Left cardiac atrium (tissue), 4 donors: ENCODE measurements around the gene VWCE. TPM values are rescaled to one million over a fixed set of nuclear protein-coding genes. Genes with fewer than 3 reads are reported as not detected.
A peak's percentile ranks its signal among the peaks of the same experiment; 100 is the strongest.
"Not testable (repeated sequence)": the region's sequence is repeated elsewhere in the genome, so short reads cannot be mapped to it uniquely, and the experiment has no call there.

Experiments
- ATAC-seq, 2 donors: fragments of 200-7000 bp; cut with Tn5 transposase; one replicate each; pipeline ENCODE4 v1.9.1; 2020; ENCODE audit warnings: mild to moderate bottlenecking in 2 of 2, moderate library complexity in 2 of 2
- DNase-seq: peaks from one replicate; pipeline ENCODE4 v3.0.0-alpha.2; 2020
- intact Hi-C, 2 donors: fragments of 100-400 bp; cut with DNase I; formaldehyde crosslinking; loops; one replicate each; pipeline versions ENCODE4 v1.14.1 to v1.15.1; 2022 to 2023
- total RNA-seq, 2 donors: library from RNA; stranded (reverse); fragmentation: NEBNext Ultra II Directional; extraction: Animal tissue kit (Norgen Biotek cat#: 25700); gene quantifications; one replicate each; pipeline ENCODE4 v1.2.1, GENCODE V29; 2021
- donor health status: DM: no; HTN: yes; CAD: no.
- donor health status: DM: no; HTN: yes; CAD: no; lungs with severe emphysema.
- donor health status: DM: yes; HTN: yes; CAD: no.
- donor health status: Dilated cardiomyopathy.

The VWCE gene
- total RNA-seq, 2 donors from 2014 or later, result 1.1 to 2.3 TPM

- DNase-seq, result no peak
- ATAC-seq, result no peak
- intact Hi-C loops, result no loop called here
Observed at GRCh38 chr11:61265357-61265756, 29.8 kb downstream of the VWCE start.

- DNase-seq, result no peak
- no peak for ATAC-seq
- intact Hi-C loops, result no loop called here
Observed at GRCh38 chr11:61264795-61265194, 30.3 kb downstream of the VWCE start.

- no peak for ATAC-seq
- DNase-seq, result no peak
- intact Hi-C loops, result no loop called here
Observed at GRCh38 chr11:61264371-61264770, 30.7 kb downstream of the VWCE start.

- ATAC-seq (no peak), DNase-seq (no peak)
- intact Hi-C loops, result loop anchor here in 1 of 2 donors (5.0 kb wide), 1 partner anchor 128 kb away; no protein-coding TSS in a partner anchor
Observed at GRCh38 chr11:61259363-61259762, 35.8 kb downstream of the VWCE start.

- ATAC-seq, result no peak
- intact Hi-C loops, result loop anchor here in 1 of 2 donors (5.0 kb wide), 1 partner anchor 129 kb away; no protein-coding TSS in a partner anchor
- no peak for DNase-seq
Observed at GRCh38 chr11:61258546-61258945, 36.6 kb downstream of the VWCE start.

GRCh38 chr11:61256710-61257482 lies 38.2 kb downstream of the VWCE start:
- intact Hi-C loops, result loop anchor here in 1 of 2 donors (5.0 kb wide), 1 partner anchor 130 kb away; no protein-coding TSS in a partner anchor
- ATAC-seq (no peak), DNase-seq (no peak)

GRCh38 chr11:61254403-61255025 lies 40.6 kb downstream of the VWCE start:
- peak; percentile 51 for DNase-seq
- ATAC-seq, result peak; percentile 64 to 73
- intact Hi-C loops, result loop anchor here in 1 of 2 donors (5.0 kb wide), 1 partner anchor 133 kb away; no protein-coding TSS in a partner anchor

GRCh38 chr11:61252332-61252731 lies 42.8 kb downstream of the VWCE start:
- intact Hi-C loops, DNase-seq, ATAC-seq: not testable (repeated sequence)

GRCh38 chr11:61250796-61251765 lies 44.0 kb downstream of the VWCE start:
- intact Hi-C loops, DNase-seq: not testable (repeated sequence)
- peak in 1 of 2 donors; percentile 38 for ATAC-seq

- intact Hi-C loops, DNase-seq: not testable (repeated sequence)
- peak; percentile 47 to 73 for ATAC-seq
Observed at GRCh38 chr11:61249201-61249600, 45.9 kb downstream of the VWCE start.

GRCh38 chr11:61248071-61248470 lies 47.0 kb downstream of the VWCE start:
- ATAC-seq, intact Hi-C loops, DNase-seq: not testable (repeated sequence)

- DNase-seq, ATAC-seq, intact Hi-C loops: not testable (repeated sequence)
Observed at GRCh38 chr11:61245284-61245964, 49.7 kb downstream of the VWCE start.

GRCh38 chr11:61241526-61241925 lies 53.6 kb downstream of the VWCE start:
- DNase-seq, intact Hi-C loops: not testable (repeated sequence)
- peak; percentile 33 to 77 for ATAC-seq

- intact Hi-C loops, ATAC-seq: not testable (repeated sequence)
Observed at GRCh38 chr11:61240875-61241274, 54.2 kb downstream of the VWCE start, which contains the start of gene PGA5. Gene PGA5 (plus strand): TSS chr11:61241175. CDS start chr11:61241227, 52 bp downstream.

GRCh38 chr11:61240288-61240687 lies 54.8 kb downstream of the VWCE start:
- intact Hi-C loops, DNase-seq: not testable (repeated sequence)

More at GRCh38 chr11:61240875-61241274, 54.2 kb downstream of the VWCE start, which contains the start of gene PGA5:
- DNase-seq, result not testable (repeated sequence)

GRCh38 chr11:61237130-61237529 lies 58.0 kb downstream of the VWCE start:
- DNase-seq, intact Hi-C loops, ATAC-seq: not testable (repeated sequence)

More at GRCh38 chr11:61240288-61240687, 54.8 kb downstream of the VWCE start:
- ATAC-seq, result not testable (repeated sequence)

GRCh38 chr11:61232548-61233145 lies 62.5 kb downstream of the VWCE start:
- ATAC-seq, intact Hi-C loops: not testable (repeated sequence)

GRCh38 chr11:61231585-61231984 lies 63.5 kb downstream of the VWCE start:
- ATAC-seq, result not testable (repeated sequence)

More at GRCh38 chr11:61232548-61233145, 62.5 kb downstream of the VWCE start:
- not testable (repeated sequence) for DNase-seq

More at GRCh38 chr11:61231585-61231984, 63.5 kb downstream of the VWCE start:
- DNase-seq, intact Hi-C loops: not testable (repeated sequence)
